SH-SY5Y (cell line): ENCODE measurements around the gene ZNF836.
A peak's percentile ranks its signal among the peaks of the same experiment; 100 is the strongest.

Experiments used
- GATA2 ChIP-seq: IDR thresholded peaks from 2 replicates; pipeline ENCODE4 v1.6.1; 2011; ENCODE audit warnings: mild to moderate bottlenecking, low read depth, low read length
- GATA3 ChIP-seq: IDR thresholded peaks from 2 replicates; pipeline ENCODE4 v1.6.1; 2011; ENCODE audit warnings: low read depth, mild to moderate bottlenecking, low read length, moderate library complexity

The ZNF836 gene

DNA sequence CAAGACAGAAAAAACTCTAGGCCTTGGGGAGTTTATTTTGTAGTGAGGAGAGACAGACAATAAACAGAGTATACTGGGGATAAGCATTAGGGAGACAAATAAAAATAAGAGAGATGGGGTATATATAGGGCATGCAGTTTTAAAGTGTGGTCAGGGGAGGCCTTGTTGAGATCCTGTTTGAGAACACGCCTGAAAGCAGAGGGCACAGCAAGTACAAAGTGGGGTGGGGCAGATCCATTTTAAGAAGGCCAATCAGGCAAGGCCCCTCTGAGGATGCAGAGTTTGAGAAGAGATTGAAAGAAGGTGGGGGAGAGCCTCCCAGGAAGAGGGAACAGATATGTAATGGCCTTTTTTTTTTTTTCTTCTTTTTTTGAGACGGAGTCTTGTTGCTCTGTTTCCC lies 20.5 kb upstream of the ZNF836 start:
- TF ChIP-seq GATA3 (no peak), GATA2 (no peak)

DNA sequence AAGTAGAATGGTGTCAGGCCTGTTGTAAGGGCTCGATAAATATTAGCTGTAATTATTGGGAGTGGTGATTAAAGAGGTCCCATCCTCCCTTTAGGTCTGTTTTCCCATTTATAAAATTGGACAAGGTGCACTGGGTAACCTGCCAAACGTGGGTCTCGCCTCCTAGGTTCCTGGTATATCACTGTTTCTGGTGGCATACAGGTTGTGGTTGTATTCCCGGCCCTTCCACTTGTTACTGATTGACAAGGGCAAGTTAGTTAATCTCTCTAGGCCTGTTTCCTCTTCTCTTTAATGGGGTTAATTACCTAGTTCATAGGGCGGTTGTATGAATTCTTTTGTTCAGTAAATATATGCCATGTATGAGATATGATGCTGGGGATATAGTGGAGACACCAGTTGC lies 20.0 kb upstream of the ZNF836 start:
- TF ChIP-seq GATA3 (no peak), GATA2 (no peak)

DNA sequence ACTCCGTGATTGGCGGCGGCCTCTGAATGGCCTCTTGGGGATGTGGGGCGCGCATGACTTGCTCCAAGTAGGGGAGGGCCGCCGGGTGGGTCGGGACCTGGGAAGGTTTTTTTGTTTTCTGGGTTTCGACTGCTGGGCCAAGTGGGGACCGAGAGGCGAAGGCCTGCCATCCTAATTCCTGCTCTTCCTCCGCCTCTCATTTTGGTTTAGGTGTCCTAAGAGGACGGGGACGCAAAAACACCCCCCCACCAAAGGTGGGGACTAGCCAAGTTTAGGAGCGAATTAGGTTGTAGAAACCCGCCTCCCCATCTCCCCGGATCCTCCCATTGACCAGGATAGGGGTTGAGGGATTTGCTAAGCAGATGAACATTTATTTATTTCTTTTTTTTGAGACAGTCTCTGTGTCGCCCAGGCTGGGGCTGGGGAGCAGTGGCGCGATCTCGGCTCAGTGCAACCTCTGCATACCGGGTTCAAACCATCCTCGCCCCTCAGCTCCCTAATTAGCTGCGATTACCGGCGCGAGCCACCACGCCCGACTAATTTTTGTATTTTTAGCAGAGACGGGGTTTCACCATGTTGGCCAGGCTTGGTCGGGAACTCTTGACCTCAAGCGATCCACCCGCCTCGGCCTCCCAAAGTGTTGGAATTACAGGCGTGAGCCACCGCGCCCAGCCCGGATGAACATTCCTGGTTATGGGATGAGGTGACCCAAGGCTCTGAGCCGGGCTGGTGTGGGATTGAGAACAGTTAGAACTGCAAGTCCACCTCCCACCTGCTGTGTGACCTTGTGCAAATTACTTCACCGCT lies 19.3 kb upstream of the ZNF836 start:
- TF ChIP-seq GATA3 (no peak), GATA2 (no peak)

DNA sequence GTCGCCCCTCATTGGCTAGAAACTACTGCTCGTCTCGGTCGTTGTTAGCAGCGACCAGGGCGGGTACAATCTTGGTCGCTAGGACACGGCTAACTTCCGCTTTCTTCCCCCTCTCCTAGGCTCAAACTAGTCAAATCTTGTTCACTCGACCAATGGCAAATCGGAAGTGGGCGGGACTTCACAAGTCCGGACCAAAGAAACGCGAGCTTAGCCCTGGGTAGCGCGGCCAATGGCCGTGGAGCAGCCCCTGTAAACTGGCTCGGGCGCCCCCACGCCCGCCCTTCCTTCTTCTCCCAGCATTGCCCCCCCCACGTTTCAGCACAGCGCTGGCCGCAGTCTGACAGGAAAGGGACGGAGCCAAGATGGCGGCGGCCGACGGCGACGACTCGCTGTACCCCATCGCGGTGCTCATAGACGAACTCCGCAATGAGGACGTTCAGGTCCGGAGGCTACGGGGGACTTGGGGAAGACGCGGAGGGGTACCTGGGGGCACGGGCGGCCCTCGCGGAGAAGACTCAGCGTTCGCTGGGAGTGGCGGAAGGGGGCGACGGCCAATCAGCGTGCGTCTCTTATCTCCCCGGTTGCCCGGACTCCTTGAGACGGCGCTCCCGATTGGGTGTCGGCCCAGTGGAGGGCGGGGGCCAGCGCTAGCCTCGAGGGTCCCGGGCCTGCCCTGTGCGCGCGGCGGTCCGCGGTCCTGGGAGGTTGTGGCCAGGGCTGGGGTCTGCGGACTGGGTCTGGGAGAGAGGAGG lies 18.5 kb upstream of the ZNF836 start, which contains the start of gene PPP2R1A:
PPP2R1A (plus strand) TSS at position 318 of the 752 bp plus-strand sequence; CDS start at position 363, 45 bp downstream.
- TF ChIP-seq GATA3: no peak
- TF ChIP-seq GATA2: peak; percentile 60

DNA sequence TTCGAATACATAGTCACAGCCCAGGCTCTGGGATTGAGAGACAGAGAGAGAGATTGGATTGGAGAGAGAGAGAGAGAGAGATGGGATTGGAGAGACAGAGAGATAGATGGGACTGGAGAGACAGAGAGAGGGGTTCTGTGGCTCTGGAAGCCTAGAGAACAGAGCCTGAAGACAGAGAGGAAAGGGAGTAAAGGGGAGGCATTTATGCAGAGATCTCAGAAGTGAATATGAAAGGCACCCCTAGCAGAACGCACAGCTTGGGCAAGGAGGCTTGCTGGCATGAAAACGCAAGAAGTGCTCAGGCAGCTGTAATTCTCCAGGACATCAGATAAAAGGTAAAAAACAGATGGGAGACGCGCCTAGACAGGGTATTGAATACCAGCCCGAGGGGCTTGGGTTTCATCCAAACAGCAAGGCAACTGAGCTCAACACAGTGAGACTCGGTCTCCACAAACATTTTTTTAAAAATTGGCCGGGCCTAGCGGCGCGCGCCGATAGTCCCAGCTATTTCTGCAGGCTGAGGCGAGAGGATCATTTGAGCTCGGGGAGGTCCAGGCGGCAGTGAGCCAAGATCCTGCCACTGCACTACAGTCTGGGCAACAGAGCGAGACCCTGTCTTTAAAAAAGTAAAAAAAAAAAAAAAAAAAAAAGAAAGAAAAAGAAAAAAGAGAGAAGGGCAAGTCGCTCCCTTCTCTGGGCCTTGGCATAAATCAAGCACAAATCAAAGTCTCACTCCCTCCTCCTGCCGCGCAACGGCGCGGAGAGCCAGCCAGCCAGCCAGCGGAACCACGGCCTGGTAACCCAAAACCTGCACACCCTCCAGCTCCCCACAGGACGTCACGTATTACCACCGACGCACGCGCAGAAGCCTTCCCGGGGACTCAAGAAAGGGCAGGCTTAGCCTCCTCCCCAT lies 17.7 kb upstream of the ZNF836 start:
- TF ChIP-seq GATA3: peak; percentile 43
- TF ChIP-seq GATA2: peak; percentile 91

DNA sequence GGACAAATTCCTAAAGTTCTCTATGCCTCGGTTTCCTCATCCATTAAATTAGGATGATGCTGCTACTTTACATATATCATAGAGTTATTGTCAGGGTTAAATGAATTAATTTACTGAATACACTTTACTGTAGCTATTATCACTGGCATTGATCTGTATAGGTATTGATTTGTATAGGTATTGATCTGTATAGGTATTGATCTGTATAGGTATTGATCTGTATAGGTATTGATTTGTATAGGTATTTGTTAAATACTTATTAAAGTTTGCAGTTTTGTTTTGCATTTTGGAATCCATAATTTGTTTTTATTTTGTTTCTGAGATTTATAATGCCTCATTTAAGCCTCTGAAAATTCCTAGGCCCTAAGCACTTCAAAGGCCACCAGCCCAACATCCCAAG lies 16.0 kb upstream of the ZNF836 start:
- TF ChIP-seq GATA3 (no peak), GATA2 (no peak)

DNA sequence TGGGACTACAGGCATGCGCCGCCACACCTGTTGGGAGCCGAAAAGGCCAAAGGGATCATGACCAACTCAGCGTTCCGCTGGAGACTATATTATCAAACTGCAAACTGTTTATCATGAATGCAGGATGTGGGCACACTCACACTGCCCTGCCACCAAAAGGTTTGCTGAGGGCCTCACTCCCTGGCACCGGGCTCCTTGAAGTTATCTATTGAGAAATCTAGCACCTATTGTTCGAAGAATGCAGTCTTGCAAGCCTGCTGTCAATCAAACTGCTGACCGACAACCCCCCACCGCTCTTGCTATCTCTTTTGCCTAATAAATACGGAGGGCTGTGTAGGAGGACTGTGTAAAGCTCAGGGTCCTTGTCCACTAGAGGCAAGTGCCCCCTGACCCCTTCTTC lies 5.2 kb upstream of the ZNF836 start:
- TF ChIP-seq GATA2 (no peak), GATA3 (no peak)

DNA sequence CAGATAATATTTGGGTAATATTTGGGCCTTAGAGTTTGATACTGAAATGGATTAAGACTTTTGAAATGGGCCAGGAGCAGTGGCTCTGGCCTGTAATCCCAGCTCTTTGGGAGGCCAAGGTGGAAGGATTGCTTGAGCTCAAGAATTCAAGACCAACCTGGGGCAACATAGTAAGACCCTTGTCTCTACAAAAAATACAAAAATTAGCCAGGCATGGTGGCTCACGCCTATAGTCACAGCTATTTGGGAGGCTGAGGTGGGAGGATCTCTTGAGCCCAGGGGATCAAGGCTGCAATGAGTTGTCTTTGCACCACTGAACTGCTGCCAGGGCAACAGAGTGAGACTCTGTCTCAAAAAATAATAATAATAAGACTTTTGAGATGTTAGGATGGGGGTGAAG lies 926 bp upstream of the ZNF836 start:
- no peak for TF ChIP-seq GATA2
- no peak for TF ChIP-seq GATA3

DNA sequence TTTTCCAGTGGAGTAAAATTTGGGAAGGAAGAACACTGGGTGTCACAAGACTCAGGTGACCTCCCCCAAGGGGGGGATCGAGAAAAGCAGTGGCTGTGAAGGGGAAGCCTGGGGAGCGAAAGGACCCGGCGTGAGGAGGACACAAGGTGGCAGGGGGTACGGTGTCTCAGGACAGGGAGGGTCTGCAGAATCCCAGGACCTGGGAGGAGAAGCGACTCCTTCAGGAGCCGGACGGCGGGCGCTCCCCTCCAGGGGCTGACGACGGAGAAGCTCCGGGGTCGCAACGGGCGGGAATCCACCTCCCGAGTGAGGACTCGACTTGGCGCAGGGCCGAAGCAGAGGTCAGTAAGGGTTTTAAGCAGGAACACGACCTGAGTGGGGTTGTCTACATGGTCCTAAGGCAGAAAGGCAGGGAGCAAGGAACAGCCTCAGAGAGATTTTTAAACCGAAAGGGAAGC lies 529 bp downstream of the ZNF836 start:
- TF ChIP-seq GATA3: no peak
- TF ChIP-seq GATA2: no peak

DNA sequence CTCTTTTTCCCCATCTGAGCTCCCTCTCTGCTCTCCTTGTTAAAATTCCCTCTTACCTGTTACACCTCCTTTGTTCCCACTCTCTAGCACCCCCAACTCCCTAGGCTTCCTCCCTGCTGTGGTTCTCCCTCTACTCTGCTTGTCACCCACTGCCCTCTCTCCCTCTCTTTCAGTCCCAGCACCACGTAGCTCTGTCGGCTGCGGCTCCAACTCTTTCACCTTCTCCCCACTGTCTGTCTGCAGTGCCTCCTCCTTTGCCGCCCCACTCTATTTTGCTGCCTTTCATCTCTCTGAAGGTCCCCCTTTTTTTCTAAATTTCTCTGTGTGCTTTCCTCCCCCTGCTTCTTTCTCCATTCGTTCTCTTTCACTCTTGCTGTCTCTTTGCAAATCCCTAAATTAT lies 1.1 kb downstream of the ZNF836 start:
- no peak for TF ChIP-seq GATA3
- no peak for TF ChIP-seq GATA2

DNA sequence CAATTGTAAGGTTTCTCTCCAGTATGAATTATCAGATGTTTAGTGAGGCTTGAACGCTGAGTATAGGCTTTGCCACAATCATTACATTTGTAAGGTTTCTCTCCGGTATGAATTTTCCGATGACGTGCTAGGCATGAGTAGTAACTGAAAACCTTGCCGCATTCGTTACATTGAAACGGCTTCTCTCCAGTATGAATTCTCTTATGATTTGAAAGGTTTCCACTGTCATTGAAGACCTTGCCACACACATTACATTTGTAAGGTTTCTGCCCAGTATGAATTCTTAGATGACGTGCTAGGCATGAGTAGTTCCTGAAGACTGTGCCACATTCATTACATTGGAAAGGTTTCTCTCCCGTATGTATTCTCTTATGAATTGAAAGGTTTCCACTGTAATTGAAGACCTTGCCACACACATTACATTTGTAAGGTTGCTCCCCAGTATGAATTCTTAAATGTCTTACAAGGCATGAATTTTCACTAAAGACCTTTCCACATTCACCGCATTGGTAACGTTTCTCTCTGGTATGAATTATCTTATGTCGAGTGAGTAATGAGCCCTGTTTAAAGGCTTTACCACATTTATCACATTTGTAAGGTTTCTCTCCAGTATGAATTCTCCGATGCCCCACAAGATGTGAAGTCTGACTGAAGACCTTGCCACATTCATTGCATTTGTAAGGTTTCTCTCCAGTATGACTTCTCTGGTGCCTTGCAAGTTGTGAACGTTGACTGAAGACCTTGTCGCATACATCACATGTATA lies 15.6 kb downstream of the ZNF836 start:
- TF ChIP-seq GATA2 (no peak), GATA3 (no peak)

DNA sequence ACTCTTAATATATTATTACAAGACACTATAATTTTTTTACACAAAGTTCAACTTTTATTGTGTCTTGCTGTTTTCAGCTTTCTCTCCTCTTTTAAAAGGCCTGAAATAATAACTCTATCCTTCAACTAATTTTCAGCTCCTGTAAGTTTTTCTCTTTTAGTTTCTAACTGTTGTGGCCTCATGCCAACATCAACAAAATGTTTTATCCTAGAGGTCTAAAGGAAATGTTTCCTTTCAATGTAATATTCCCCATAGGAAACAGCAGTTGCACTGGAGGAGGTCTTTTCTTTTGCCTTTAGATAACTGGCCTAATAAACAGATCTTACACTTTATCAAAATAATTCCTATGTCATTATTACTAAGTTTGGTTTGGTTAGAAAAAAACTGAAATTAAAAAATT lies 23.2 kb downstream of the ZNF836 start:
- TF ChIP-seq GATA3 (no peak), GATA2 (no peak)

DNA sequence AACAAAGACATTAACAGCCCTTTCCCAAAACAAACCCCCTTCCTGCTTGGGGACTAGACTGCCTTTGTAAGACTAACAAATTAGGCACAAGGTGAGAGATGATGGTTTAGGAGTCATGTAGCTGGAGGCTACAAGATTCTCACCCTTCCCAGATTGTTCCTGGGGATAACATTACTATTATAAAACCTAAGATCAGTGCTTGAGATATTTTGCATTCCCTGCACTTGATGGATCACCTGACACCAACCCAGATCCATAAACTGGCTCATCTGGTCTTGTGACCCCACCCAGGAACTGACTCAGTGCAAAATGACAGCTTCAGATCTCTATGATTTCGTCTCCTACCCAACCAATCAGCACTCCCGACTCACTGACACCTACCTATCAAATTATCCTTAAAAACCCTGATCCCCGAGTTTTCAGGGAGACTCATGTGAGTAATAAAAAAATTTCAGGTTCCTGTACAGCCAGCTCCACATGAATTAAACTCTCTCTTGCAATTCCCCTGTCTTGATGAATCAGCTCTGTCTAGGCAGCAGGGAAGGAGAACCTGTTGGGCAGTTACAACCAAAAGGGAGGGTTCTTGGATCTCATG lies 29.3 kb downstream of the ZNF836 start:
- no peak for TF ChIP-seq GATA2
- no peak for TF ChIP-seq GATA3

DNA sequence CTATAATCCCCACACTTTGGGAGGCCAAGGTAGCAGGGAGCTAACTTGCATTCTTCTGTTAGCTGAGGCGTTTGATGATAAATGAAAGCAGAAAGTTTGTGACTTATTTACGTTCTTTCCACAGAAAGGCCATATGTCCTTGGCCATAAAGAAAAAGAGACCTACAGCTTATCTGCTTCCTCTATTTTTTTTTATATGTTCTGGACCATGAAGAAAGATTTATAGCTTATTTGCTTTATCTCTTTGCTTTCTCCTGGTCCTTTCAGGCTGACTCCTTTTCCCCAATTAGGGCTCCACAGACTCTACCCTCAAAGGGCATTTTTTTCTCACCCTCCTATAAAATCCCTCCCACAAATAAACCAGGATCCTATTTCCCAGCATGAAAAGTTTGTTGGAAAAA lies 30.2 kb downstream of the ZNF836 start:
- TF ChIP-seq GATA3 (no peak), GATA2 (no peak)
